GM19351 (cell line): ENCODE data around the gene PKNOX2.
"Not testable (repeated sequence)": the region's sequence is repeated elsewhere in the genome, so short reads cannot be mapped to it uniquely, and the experiment has no call there.

ENCODE experiments used
- ATAC-seq: cut with Tn5 transposase; IDR thresholded peaks from one replicate; pipeline ENCODE4 v1.9.1; 2021; ENCODE audit warnings: mild to moderate bottlenecking, moderate library complexity; ENCODE audit not compliant: unreplicated experiment

PKNOX2 gene

DNA sequence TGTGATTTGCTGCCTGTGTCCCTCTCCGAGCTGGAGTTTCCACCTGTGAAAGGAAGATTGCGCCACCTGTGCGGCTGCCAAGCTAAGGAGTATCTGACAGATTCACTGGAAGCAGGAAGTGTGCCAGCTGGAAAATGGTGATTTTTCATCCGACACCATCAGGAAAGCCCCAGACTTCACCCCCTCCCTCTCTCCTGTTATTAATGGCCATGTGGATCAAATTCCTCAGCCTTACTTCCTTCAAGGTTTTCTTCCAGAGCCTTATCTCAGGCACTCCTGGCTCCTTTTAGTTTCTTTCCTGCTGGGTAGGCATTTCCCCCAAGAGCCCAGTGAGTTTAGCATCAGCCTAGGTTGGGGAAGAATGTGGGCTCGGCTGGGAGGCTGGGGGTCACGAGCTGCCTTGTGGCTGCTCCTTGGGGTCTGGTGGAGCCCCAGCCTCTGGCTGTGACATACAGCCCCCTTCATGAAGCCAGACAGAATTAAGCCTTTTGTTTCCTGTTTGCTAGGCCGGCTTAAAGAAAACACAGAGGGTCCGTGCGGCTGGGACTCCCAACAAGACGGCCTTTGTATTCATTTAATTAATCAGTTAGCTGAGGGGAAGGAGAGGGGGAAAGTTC lies 37.1 kb downstream of the PKNOX2 start:
- no peak for ATAC-seq

DNA sequence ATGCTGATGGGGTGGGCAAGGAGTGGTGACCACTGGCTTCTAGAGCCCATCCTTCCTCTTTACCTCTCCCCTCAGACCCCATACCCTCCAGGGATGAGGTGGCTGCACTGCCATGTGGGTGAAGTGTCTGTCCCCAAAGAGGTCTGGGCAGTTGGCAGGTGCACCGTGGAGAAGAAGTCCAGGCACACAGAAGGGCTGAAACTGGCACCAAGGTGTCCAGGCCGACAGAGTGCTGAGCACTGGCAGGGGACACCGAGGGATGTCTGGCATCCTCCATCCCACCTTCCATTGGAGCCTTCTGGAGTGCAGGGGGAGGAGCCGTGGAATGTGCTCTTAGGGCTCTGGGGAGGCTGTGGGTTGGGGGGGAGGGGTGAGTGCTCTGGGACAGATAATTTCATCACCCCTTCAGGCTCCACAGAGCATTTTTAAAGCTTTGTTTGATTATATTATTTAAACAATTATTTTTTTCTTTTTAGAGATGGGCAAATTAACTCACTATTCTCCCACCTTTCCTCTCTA lies 37.9 kb downstream of the PKNOX2 start:
- ATAC-seq: no peak

DNA sequence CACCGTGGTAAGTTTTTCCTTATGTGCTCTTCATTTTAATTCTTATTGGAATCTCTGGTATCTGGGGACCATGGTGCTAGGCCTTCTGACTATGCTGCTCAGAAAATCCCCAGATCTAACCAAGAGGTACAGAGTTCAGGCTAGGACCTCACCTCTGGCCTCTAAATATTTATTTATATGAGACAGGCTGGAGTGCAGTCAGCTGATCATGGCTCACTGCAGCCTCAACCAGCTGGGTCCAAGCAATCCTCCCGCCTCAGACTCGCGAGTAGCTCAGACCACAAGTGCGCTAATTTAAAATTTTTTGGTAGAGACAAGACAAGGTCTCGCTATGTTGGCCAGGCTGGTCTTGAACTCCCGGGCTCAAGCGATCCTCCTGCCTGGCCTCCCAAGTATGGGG lies 38.4 kb downstream of the PKNOX2 start:
- ATAC-seq: no peak

DNA sequence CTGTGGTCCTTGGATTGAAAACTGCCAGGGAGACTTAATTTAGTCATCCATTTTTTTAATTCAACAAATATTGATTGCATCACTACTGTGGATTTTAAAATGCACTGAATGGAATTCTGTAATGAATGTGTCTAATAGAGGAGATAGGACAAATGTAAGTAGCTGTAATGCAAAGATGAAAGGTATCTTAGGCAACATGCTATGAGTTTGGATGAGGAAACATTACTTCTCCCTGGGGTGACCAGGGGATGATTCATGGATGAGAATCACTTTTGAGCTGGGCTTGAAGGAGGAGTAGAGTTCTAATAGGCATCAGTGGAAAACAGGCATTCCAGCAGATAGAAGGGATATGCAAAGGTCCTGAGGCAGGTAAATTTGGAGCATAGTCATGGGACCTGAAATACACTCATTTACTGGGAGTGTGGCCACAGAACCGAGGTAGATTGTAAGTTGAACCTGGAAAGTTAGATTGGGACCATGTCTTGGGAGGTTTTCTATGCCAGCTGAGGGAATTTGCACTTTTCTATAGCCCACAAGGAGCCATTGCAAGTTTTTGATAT lies 43.4 kb downstream of the PKNOX2 start:
- no peak for ATAC-seq

DNA sequence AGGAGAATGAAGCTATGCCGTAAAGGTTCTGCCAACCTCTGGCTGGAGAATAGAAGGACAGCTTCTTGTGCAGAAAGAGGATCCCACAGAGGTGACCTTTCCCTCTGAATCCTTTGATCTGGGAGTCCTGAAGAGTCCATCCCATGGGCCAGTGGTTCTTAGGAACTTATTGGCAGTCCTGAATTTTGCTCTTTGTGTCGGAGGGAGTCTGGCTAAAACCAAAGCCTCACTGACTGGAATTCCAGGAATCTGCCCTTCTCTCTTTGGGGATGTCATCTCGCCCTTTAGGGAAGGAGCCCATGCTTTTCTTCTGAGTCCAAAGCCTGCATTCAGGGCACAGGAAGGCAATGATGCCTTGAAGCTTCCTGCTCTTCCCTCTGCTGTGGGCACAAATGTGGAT lies 45.5 kb downstream of the PKNOX2 start:
- no peak for ATAC-seq

DNA sequence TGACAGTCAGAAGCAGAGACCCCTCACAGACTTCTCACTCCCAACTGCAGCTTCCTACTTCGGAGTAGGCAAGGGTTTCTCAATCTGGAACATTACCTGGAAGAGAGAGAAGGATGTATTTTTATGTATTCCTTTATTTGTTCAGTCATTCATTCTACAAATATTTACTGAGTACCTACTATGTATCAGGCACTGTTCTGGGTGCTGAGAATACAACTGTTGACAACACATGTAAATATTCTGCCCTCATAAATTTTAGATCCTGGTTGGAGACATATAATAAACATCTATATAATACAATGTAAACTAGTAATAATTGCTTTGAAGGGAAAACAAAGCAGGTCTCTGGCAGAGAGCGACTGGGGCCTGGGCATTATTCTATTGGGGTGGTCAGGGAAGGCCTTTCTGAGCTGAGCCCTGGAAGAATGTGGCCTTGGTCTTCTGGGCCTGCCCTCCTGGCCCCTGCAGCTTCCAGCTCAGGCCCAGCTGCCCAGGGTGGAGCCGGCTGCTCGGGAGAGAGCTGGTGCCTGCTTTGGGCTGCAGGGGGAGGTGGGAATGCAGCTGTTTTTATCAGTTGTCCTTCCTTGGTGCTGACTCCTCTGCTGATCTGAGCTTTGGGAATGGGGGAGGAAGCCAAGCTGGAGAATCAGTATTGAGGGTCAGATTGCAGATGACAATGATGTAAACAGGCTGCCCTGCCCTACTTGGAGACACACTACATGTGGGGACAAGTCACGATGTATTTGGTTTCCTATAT lies 46.8 kb downstream of the PKNOX2 start:
- ATAC-seq: no peak

DNA sequence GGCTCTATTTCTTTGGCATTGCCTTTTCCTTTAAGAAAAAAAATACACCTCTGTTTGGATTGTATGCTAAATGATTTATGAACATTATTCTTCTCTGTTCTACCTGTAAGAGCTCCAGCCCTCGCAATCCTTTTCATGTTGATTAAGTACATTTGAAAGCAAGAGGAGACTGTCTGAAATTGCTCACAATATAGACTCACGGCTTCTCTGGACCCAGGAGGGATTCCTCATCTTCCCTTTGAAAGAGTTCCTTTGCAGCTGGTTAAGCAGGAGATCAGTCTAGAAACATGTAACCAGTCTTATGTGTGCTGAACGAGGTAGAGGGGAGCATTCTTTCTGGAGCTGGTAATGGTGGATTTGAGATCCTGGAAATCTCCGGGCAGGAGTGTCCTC lies 47.4 kb downstream of the PKNOX2 start:
- no peak for ATAC-seq

DNA sequence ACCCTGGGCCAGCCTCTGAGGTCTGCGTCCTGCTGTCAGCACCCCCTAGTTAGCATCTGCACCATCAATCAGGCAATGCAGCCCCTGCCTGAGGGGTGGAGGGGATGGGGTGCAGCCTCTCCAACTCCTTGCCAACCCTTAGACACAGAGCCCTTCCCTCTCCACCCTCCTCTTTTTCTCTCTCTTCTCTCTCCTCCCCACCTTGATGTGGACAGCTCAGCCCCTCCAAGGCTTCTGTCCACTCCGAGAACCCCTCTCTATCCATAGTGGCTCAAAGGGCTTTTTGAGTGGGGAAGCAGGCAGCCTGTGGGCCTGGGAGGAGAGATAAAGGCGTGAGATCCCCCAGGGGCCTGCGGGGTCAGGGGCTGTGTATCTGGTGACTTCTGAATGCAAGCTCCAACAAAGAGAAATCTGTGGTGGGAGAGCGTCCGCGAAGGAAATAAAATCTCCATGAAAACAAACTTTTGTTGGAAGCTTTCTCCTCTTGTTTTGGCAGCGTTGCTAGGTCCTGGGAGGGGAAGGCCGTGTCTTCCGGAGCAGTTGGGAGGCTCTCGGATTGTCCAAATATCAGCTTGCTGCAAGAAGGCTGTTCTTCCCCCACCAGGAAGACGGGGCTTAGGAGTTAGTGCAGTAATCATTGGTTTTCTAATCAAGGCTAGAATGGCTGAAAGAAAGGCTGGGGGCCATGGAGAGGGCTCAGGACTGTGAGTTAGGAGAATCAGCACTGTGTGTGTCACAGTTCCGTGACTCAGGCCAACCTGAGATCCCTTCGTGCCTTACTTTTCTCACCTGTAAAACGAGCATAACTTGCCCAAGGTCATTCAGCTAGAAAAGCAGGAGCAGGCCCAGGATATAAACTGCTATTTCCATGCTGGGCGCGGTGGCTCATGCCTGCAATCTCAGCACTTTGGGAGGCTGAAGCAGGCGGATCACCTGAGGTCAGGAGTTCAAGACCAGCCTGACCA lies 50.3 kb downstream of the PKNOX2 start:
- ATAC-seq: no peak

DNA sequence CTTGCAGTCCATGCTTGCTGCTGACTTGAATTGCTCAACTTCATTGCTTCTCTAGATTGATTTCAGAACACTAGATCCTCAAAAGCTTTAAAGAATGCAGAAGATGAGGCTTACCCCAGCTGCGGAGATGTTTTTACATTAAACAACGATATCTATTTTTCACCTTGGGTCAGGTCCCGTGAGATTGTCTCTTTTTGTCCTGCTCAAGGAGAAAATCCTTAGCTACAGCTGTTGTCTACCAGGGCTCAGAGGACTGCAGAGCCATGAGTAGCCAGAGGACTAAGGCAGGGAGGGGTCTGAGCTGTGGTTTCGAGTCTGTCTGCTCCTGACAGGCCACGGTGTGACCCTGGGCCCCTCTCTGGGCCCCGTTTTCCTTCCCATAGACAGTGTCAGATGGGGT lies 51.4 kb downstream of the PKNOX2 start:
- no peak for ATAC-seq

DNA sequence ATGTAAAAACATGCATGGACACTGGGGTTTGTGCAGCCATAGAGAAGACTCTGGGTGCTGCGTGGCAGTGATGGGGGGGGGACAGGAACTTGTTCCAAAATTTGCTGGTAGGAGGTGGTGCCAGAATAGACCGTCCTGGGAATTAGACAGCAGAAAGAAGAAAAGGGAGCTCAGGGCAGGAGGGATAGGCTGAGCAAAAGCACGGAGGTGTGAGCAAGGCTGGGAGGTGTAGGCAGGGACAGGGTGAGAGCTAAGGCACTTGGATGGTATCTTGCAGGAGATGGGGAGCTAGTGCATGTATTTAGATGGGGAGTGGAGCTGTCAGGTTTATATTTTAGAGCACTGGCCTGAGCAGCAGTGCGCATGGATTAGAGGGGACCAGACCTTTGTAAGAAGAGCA lies 53.8 kb downstream of the PKNOX2 start:
- no peak for ATAC-seq

DNA sequence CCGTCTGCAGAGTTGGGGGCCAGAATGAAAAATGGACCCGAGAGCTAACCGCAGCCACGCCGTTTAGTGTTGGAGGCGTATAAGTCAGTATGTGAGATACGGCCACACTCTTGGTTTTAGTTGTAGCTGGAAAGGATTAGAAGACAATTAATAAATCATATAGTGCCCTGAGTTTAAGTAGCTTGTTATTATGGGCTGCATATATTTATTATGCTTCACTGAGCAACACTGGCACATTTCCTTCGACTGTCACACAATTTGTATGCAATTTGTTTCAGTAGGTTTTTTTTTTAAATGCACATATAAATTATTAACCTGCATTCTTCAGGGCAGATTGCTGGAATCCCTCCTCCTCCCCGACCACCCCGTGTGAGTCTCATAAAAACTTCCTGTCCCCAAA lies 56.9 kb downstream of the PKNOX2 start:
- no peak for ATAC-seq

DNA sequence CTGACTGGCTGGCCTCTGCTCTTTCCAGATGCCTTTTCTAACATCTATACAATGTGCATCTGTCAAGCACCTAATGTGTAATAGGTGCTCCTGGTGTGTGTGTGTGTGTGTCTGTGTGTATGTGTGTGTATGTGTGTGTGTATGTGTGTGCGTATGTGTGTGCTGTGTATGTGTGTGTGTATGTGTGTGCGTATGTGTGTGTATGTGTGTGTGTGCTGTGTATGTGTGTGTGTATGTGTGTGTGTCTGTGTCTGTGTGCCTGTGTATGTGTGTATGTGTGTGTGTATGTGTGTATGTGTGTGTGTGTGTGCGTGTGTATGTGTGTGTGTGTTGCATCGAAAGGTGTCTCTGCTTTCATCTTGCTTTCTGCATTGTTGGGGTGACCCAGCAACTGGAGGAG lies 57.9 kb downstream of the PKNOX2 start:
- ATAC-seq: no peak

DNA sequence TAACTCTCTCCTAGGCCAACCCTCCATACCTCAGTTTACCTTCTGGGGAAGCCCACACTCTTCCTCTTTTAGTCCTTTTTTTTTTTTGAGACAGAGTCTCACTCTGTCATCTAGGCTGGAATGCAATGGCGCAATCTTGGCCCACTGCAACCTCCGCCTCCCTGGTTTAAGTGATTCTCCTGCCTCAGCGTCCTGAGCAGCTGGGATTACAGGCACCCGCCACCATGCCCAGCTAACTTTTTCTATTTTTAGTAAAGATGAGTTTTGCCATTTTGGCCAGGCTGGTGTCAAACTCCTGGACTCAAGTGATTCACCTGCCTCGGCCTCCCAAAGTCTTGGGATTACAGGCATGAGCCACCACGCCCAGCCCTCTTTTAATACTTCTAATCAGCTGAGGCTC lies 58.6 kb downstream of the PKNOX2 start:
- not testable (repeated sequence) for ATAC-seq

DNA sequence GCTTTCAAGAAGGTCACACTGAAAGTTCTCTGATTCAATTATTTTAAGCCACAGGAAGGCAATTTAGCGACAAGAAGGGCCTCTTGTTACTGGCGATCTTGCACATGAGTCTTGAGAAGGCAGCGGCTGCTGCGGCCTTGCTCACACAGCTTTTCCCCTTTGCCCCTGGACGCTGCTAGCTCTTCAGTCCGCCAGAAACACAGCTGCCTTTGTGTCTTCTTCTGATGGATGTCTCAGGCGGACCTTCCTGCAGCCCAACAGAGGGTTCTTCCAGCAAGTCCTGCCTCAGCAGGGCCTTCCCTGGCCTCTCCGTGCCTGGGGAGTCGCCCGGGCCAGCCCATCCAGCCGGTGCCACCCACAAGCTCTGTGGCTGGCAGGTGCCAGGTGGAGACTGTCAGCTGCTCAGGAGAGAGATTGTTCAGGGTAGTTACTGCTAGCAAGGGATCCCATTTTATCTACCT lies 59.4 kb downstream of the PKNOX2 start:
- no peak for ATAC-seq

DNA sequence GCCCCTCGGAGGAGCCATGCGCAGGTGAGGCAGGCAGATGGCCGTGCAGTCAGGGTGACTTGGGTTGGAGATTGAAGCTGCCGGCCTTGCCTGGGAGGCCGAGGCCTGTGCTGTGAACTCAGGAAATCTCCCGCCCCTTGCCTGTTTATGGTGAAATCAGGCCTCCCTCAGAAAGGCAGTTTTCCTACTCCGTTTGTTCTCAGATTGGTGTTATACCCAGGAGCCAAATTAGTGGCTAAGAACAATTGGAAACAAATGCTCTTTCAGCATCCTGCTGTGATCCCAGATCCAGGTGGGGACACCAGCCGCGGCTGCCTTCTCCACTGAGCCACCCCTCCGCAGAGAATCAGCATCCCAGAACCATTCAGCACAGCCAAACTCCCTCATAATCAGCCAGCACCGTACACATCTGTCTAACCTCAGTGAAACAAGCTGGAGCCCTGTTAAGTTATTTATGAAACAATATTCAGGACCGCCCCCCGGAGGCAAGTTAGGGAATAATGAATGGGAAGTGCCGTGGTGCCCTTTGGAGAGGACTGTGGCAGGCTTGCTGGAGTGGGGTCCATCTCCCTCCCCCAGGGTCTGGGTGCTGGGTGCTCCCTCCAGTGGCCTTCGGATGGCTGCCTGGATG lies 60.0 kb downstream of the PKNOX2 start:
- no peak for ATAC-seq

DNA sequence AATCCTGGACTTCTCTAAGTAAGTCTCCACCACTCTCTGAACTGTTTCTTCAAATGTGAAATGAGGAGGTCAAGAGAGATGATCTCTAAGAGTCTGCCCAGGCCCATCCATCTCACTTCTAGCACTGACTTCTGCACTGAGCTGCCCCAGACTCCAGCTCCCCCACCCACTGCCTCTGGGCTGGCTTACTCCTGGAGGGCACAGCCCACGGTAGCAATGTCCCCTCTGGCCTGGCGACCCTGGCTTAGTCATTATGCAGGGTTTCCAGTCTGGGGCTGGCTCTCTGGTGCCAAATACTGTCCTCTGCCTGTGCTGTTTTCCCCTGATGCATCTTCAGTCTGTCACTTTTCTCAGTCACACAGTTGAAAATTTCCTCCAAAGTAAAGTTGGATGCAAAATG lies 60.9 kb downstream of the PKNOX2 start:
- no peak for ATAC-seq

DNA sequence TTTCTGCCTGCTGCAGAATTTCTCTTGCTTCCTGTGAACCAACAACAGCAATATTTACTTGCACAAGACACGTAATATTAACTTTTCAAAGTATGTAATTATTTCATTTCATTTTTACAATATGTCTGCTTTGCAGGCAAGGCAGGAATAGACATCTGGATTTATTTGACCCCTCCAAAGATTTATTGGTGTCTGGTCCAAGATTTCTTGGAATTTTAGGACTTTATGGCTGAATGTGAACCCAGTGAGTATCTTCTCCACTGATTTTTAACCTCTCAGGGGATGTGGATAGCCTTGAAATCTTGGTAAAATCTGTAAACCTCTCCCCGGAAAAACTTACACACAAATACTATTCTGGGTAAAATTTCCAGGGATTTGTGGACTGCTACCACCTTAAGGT lies 61.5 kb downstream of the PKNOX2 start:
- ATAC-seq: no peak

DNA sequence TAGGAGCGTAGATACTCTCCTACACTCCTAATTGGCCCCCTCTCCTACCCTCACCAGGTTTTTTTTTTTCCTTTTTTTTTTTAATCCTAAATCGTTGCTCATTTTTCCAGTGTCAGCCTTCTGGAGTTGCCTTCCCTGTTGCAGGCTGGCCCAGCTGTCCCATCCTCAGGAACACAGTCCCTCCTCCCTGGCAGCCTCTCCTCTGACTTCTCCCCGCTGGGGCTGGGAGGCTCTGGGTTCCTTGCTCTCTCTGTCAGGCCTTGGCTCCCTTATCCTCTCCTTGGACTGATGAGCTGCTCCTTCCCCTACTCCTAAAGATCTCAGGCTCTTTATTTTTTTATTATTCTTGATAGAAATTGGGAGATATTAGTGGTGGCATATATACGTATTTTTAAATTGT lies 62.2 kb downstream of the PKNOX2 start:
- no peak for ATAC-seq

DNA sequence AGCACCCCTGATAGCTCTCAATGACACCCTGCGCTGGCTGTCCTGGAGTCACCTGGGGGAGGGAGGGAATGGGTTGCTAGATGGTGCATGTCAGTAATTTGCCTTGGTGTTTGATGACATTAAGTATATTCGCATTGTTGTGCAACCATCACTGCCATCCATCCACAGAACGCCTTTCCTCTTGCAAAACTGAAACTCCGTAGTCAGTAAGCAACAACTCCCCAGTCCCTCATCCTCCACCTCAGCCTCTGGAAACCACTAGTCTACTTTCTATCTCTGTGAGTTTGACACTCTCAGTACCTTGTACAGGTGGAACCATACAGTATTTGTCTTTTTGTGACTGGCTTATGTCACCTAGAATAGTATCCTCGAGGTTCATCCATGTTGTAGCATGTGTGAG lies 62.6 kb downstream of the PKNOX2 start:
- no peak for ATAC-seq

DNA sequence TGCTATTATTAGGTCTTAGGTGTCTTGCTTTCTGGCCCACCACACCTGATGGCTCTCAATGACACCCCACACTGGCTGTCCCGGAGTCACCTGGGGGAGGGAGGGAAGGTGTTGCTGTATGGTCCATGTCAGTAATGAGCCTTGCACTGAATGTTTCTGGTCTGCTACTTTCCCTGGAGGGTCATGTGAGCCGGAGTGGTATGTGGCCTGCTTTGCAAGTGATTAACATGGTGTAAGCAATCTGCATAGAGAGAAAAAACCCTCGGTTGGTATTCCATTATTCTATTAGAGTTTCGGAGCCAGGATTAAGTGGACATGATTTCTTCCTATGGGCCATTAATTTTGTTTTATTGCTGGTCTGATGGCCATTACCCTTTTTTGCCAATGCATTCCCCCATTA lies 63.9 kb downstream of the PKNOX2 start:
- ATAC-seq: no peak

DNA sequence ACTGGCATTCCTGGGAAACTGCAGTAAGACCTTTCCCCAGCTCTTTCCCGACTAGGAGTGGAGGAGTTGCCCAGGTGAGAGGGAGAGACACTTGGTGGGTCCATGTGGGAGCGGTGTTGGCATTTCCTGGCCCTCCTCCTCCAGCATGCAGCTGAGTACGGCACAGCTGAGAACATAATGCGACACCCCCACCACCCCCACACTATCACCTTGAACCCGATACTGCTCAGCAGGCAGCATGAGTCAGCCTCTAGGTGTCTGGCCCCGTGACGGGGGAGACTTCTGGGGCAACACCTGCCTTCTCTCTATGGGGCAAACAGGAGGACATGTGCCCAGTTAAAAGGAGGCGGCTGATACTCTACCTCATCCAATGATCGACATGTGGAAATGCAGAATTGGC lies 64.4 kb downstream of the PKNOX2 start:
- ATAC-seq: no peak
